NCI-H1694 treated with DMSO at 0.1 percent for 48 hours (cell line): ENCODE data around the gene KIRREL2.
"Not testable (repeated sequence)": the region's sequence is repeated elsewhere in the genome, so short reads cannot be mapped to it uniquely, and the experiment has no call there.

ENCODE experiments used
- DNase-seq: peaks from one replicate; lab custom pipeline; 2025; lab: John Stamatoyannopoulos, UW

KIRREL2 gene

GRCh38 chr19:35856546-35857149 lies at the start of gene KIRREL2:
TSS of gene KIRREL2 (plus strand) at chr19:35856911. CDS start at chr19:35857120, 209 bp downstream.
- DNase-seq = peak; percentile 47

- DNase-seq = no peak
Measured at GRCh38 chr19:35807633-35808032, 49.1 kb upstream of the KIRREL2 start.

- DNase-seq = no peak
Measured at GRCh38 chr19:35811317-35812219, 45.1 kb upstream of the KIRREL2 start.

GRCh38 chr19:35812220-35813042 lies 44.3 kb upstream of the KIRREL2 start, which contains the start of gene PRODH2:
TSS of gene PRODH2 (minus strand) at chr19:35812845. CDS start at chr19:35812805, 40 bp downstream.
- DNase-seq = no peak

- DNase-seq = no peak
Measured at GRCh38 chr19:35813043-35813890, 43.4 kb upstream of the KIRREL2 start.

- no peak for DNase-seq
Measured at GRCh38 chr19:35816262-35816661, 40.4 kb upstream of the KIRREL2 start.

GRCh38 chr19:35816846-35817245 lies 39.9 kb upstream of the KIRREL2 start:
- no peak for DNase-seq

GRCh38 chr19:35818445-35818844 lies 38.3 kb upstream of the KIRREL2 start:
- DNase-seq = no peak

GRCh38 chr19:35822579-35822978 lies 34.1 kb upstream of the KIRREL2 start:
- DNase-seq = no peak

GRCh38 chr19:35824150-35824549 lies 32.6 kb upstream of the KIRREL2 start:
- no peak for DNase-seq

- no peak for DNase-seq
Measured at GRCh38 chr19:35828692-35829301, 27.9 kb upstream of the KIRREL2 start.

- DNase-seq = no peak
Measured at GRCh38 chr19:35830986-35831385, 25.7 kb upstream of the KIRREL2 start.

GRCh38 chr19:35832054-35832453 lies 24.7 kb upstream of the KIRREL2 start:
- DNase-seq = no peak

- DNase-seq = no peak
Measured at GRCh38 chr19:35833972-35834371, 22.7 kb upstream of the KIRREL2 start.

- not testable (repeated sequence) for DNase-seq
Measured at GRCh38 chr19:35836096-35836495, 20.6 kb upstream of the KIRREL2 start.

GRCh38 chr19:35841961-35842595 lies 14.6 kb upstream of the KIRREL2 start:
- no peak for DNase-seq

- DNase-seq = no peak
Measured at GRCh38 chr19:35842666-35843272, 13.9 kb upstream of the KIRREL2 start.

- no peak for DNase-seq
Measured at GRCh38 chr19:35843676-35844481, 12.8 kb upstream of the KIRREL2 start.
